ENCODE measurements around the gene ANKRD34A. TPM values are rescaled to one million over a fixed set of nuclear protein-coding genes. Genes with fewer than 3 reads are reported as not detected.
A peak's percentile ranks its signal among the peaks of the same experiment; 100 is the strongest.

ANKRD34A gene
- total and polyA plus RNA-seq, 4 donors, result 0.06 to 0.17 (median 0.13) TPM; not detected in 1

DNA sequence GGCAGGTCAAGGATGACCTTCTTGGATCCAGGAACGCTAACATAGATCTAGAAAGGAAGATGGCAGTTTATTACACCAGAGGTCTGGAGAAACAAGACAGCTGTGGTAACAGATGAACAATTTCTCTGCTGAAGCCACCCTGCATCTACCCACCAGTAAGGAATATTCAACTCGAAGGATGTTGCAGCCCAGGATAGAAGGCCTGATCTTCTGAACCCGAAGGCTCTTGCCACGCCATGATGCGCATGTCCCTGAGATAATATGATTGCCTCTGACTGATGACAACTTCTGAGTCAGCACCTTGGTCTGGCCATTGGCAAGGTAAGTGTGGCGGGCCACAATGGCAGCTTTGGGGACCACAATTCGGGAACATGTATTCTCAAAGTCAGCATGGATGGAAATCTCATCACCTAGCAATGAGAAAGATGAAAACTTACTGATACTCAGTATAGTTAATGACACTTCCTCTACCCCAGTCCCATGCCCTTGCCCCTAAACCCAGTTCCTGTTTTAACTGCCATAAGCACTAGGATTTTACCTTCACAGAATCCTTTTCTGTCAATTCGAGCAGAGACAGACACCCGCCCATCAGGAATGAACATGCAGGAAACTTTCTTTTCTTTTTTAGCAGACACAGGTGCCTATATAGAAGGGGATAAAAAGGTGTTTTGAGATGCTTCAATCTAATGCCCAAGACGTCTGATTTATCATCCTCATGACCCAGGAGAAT, 30.2 kb upstream of the ANKRD34A start:
- H3K4me1 ChIP-seq (ENCODE audit: control insufficient read depth in 4 of 4, insufficient read depth in 4 of 4, low read length in 3 of 4), result peaks cover 10 to 64% (median 41%) of the 10 kb centered on the region in 4 donors
- H3K9me3 ChIP-seq (ENCODE audit: control insufficient read depth in 4 of 4, low read length in 3 of 4), result no peaks in the 10 kb centered on the region
- H3K36me3 ChIP-seq (ENCODE audit: control insufficient read depth in 4 of 4, insufficient read depth in 3 of 4, low read depth in 1 of 4, low read length in 3 of 4), result peaks cover 6 to 29% (median 20%) of the 10 kb centered on the region in 4 donors
- 48% methylated on average over 10 of the region's 10 CpGs for WGBS
- H3K9ac ChIP-seq (ENCODE audit: low read depth in 1 of 2, low read length in 2 of 2), result peak overlapping the region; percentile 86 to 89
- DNase-seq (ENCODE audit: low spot score), result no peak
- H3K27me3 ChIP-seq (ENCODE audit: control insufficient read depth in 4 of 4, insufficient read depth in 4 of 4, low read length in 3 of 4), result no peaks in the 10 kb centered on the region
- H3K27ac ChIP-seq (ENCODE audit: low read depth in 1 of 2, low read length in 2 of 2), result peak overlapping the region; percentile 79 to 95
- H3K4me3 ChIP-seq (ENCODE audit: low read depth in 1 of 3, low read length in 3 of 3), result peak overlapping the region; percentile 63 to 100 (median 86)
- TF ChIP-seq SP1 (IDR thresholded peaks at IDR 0.05) (peak; percentile 6), JUND (IDR thresholded peaks at IDR 0.05) (no peak)

GRCh38 chr1:145993618-145994390, 29.4 kb upstream of the ANKRD34A start:
- 53% methylated on average over 6 of the region's 6 CpGs for WGBS
- no peak for TF ChIP-seq NR2F2 (IDR thresholded peaks at IDR 0.05)
- TF ChIP-seq HNF4A (conservative IDR thresholded peaks at IDR 0.05), result no peak
- no peak for TF ChIP-seq MAX (IDR thresholded peaks at IDR 0.05)
- no peak for TF ChIP-seq GABPA (IDR thresholded peaks at IDR 0.05 in 1 of 2, conservative IDR thresholded peaks at IDR 0.05 in 1 of 2)
- no peak for TF ChIP-seq HNF4G (IDR thresholded peaks at IDR 0.05)
- no peak for TF ChIP-seq EGR1 (IDR thresholded peaks at IDR 0.05; ENCODE audit: low read depth in 2 of 2)
- no peak for TF ChIP-seq TAF1 (conservative IDR thresholded peaks at IDR 0.05)
- no peak for TF ChIP-seq RXRA (IDR thresholded peaks at IDR 0.05)
- TF ChIP-seq, protein P1, sequence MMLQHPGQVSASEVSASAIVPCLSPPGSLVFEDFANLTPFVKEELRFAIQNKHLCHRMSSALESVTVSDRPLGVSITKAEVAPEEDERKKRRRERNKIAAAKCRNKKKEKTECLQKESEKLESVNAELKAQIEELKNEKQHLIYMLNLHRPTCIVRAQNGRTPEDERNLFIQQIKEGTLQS (IDR thresholded peaks at IDR 0.05), result no peak
- no peak for TF ChIP-seq FOXA1 (IDR thresholded peaks at IDR 0.05)
- TF ChIP-seq, protein P2, sequence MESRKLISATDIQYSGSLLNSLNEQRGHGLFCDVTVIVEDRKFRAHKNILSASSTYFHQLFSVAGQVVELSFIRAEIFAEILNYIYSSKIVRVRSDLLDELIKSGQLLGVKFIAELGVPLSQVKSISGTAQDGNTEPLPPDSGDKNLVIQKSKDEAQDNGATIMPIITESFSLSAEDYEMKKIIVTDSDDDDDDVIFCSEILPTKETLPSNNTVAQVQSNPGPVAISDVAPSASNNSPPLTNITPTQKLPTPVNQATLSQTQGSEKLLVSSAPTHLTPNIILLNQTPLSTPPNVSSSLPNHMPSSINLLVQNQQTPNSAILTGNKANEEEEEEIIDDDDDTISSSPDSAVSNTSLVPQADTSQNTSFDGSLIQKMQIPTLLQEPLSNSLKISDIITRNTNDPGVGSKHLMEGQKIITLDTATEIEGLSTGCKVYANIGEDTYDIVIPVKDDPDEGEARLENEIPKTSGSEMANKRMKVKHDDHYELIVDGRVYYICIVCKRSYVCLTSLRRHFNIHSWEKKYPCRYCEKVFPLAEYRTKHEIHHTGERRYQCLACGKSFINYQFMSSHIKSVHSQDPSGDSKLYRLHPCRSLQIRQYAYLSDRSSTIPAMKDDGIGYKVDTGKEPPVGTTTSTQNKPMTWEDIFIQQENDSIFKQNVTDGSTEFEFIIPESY (IDR thresholded peaks at IDR 0.05), result no peak
- H3K4me1 ChIP-seq (ENCODE audit: control insufficient read depth in 4 of 4, insufficient read depth in 4 of 4, low read length in 3 of 4), result peaks cover 10 to 57% (median 36%) of the 10 kb centered on the region in 4 donors
- DNase-seq (ENCODE audit: low spot score), result no peak
- H3K9ac ChIP-seq (ENCODE audit: low read depth in 1 of 2, low read length in 2 of 2), result peak overlapping the region; percentile 86 to 89
- H3K27me3 ChIP-seq (ENCODE audit: control insufficient read depth in 4 of 4, insufficient read depth in 4 of 4, low read length in 3 of 4), result no peaks in the 10 kb centered on the region
- peak overlapping the region; percentile 63 to 100 (median 86) for H3K4me3 ChIP-seq (ENCODE audit: low read depth in 1 of 3, low read length in 3 of 3)
- H3K27ac ChIP-seq (ENCODE audit: low read depth in 1 of 2, low read length in 2 of 2), result peak overlapping the region; percentile 79 to 95
- peaks cover 6 to 29% (median 20%) of the 10 kb centered on the region in 4 donors for H3K36me3 ChIP-seq (ENCODE audit: control insufficient read depth in 4 of 4, insufficient read depth in 3 of 4, low read depth in 1 of 4, low read length in 3 of 4)
- H3K9me3 ChIP-seq (ENCODE audit: control insufficient read depth in 4 of 4, low read length in 3 of 4), result no peaks in the 10 kb centered on the region

GRCh38 chr1:145992958-145993617, 28.7 kb upstream of the ANKRD34A start:
- no peaks in the 10 kb centered on the region for H3K27me3 ChIP-seq (ENCODE audit: control insufficient read depth in 4 of 4, insufficient read depth in 4 of 4, low read length in 3 of 4)
- H3K36me3 ChIP-seq (ENCODE audit: control insufficient read depth in 4 of 4, insufficient read depth in 3 of 4, low read depth in 1 of 4, low read length in 3 of 4), result peaks cover 6 to 29% (median 20%) of the 10 kb centered on the region in 4 donors
- peaks cover 9 to 50% (median 33%) of the 10 kb centered on the region in 4 donors for H3K4me1 ChIP-seq (ENCODE audit: control insufficient read depth in 4 of 4, insufficient read depth in 4 of 4, low read length in 3 of 4)
- peak overlapping the region in 2 of 3 donors; percentile 63 to 86 for H3K4me3 ChIP-seq (ENCODE audit: low read depth in 1 of 3, low read length in 3 of 3)
- H3K27ac ChIP-seq (ENCODE audit: low read depth in 1 of 2, low read length in 2 of 2), result peak overlapping the region in 1 of 2 donors; percentile 79
- DNase-seq (ENCODE audit: low spot score), result no peak
- peak overlapping the region in 1 of 2 donors; percentile 89 for H3K9ac ChIP-seq (ENCODE audit: low read depth in 1 of 2, low read length in 2 of 2)
- WGBS, result 23% methylated on average over 5 of the region's 5 CpGs
- no peaks in the 10 kb centered on the region for H3K9me3 ChIP-seq (ENCODE audit: control insufficient read depth in 4 of 4, low read length in 3 of 4)
- peak; percentile 65 for TF ChIP-seq HNF4G (IDR thresholded peaks at IDR 0.05)
- no peak for TF ChIP-seq FOXA1 (IDR thresholded peaks at IDR 0.05)
- TF ChIP-seq YY1 (IDR thresholded peaks at IDR 0.05), result peak; percentile 91
- no peak for TF ChIP-seq REST (IDR thresholded peaks at IDR 0.05)
- TF ChIP-seq NR2F2 (IDR thresholded peaks at IDR 0.05), result peak; percentile 15
- no peak for TF ChIP-seq FOXA2 (IDR thresholded peaks at IDR 0.05)
- no peak for TF ChIP-seq CTCF (IDR thresholded peaks at IDR 0.05; ENCODE audit: low read depth, low read length, missing input control)
- TF ChIP-seq RXRA (IDR thresholded peaks at IDR 0.05), result peak; percentile 18 to 39

All from liver (tissue), 9 donors.